ENCODE data around the gene PCGF3.
"Not testable (repeated sequence)": the region's sequence is repeated elsewhere in the genome, so short reads cannot be mapped to it uniquely, and the experiment has no call there.

The PCGF3 gene

GRCh38 chr4:733631-733980 is 28.0 kb downstream of the PCGF3 start:
- H3K27ac ChIP-seq = no peak overlapping the region
- TF ChIP-seq ZFX (IDR thresholded peaks at IDR 0.05) = no peak
- TF ChIP-seq, protein P1, sequence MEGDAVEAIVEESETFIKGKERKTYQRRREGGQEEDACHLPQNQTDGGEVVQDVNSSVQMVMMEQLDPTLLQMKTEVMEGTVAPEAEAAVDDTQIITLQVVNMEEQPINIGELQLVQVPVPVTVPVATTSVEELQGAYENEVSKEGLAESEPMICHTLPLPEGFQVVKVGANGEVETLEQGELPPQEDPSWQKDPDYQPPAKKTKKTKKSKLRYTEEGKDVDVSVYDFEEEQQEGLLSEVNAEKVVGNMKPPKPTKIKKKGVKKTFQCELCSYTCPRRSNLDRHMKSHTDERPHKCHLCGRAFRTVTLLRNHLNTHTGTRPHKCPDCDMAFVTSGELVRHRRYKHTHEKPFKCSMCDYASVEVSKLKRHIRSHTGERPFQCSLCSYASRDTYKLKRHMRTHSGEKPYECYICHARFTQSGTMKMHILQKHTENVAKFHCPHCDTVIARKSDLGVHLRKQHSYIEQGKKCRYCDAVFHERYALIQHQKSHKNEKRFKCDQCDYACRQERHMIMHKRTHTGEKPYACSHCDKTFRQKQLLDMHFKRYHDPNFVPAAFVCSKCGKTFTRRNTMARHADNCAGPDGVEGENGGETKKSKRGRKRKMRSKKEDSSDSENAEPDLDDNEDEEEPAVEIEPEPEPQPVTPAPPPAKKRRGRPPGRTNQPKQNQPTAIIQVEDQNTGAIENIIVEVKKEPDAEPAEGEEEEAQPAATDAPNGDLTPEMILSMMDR (conservative IDR thresholded peaks at IDR 0.05) = no peak

DNA sequence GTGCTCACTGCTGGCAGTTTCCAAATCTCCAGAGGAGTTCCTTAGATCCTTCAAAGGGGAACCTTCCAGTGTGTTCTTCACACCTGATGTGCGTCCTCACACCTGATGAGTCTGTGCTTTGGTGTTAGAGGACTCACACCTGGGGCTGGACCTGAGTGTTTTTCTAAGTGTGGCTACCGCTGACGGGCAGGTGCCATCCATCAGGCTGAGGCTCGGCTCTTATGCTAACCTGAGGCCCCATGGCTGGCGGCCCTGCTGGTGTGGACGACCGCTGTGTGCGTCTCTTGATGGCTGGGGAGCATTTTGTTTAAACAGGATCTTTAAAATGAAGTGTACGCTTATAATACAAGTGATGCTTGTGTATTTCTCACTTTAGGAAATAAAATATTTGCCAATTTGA is 28.4 kb downstream of the PCGF3 start:
- H3K27ac ChIP-seq = no peak overlapping the region
- TF ChIP-seq, protein P1 (conservative IDR thresholded peaks at IDR 0.05) = no peak
- no peak for TF ChIP-seq ZFX (IDR thresholded peaks at IDR 0.05)

DNA sequence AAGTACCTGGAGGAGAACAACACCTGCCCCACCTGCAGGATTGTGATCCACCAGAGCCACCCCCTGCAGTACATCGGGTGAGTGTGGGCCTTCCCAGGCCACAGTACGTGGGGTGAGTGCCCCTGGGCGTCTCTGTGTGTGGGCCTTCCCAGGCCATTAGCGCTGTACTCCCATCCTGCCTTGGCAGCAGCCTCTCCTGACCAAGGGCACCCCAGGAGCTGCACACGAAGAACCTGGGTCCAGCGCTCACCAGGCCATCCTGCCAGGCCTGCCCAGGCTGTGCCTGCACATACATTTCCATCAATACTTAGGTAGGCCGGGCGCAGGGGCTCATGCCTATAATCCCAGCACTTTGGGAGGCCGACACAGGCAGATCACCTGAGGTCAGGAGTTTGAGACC is 29.3 kb downstream of the PCGF3 start:
- TF ChIP-seq, protein P1 (conservative IDR thresholded peaks at IDR 0.05) = no peak
- TF ChIP-seq ZFX (IDR thresholded peaks at IDR 0.05) = no peak
- no peak overlapping the region for H3K27ac ChIP-seq

GRCh38 chr4:735583-735982 is 30.0 kb downstream of the PCGF3 start:
- TF ChIP-seq ZFX (IDR thresholded peaks at IDR 0.05) = no peak
- TF ChIP-seq, protein P1 (conservative IDR thresholded peaks at IDR 0.05) = no peak
- no peak overlapping the region for H3K27ac ChIP-seq

GRCh38 chr4:736561-736960 is 30.9 kb downstream of the PCGF3 start:
- not testable (repeated sequence) for H3K27ac ChIP-seq

DNA sequence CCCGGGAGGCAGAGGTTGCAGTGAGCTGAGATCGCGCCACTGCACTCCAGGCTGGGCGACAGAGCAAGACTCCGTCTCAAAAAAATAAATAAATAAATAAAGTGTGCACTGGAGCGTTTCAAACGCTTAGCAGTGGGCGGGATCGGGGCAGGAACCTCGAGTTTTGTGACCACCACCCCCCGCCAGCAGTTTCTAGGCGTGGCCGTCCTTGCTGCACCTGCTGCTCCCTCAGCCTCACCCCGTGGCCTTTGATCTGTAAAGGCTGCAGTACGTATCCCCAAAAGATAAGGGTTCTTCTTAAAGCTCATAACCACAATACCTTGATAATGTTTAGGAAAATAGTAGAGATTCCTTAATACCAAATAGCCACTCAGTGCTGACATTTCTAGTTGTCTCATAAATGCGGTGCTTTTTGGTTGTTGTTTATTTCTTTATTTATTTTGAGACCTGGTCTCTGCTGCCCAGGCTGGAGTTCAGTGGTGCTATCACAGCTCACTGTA is 33.2 kb downstream of the PCGF3 start:
- TF ChIP-seq ZFX (IDR thresholded peaks at IDR 0.05) = no peak
- TF ChIP-seq, protein P1 (conservative IDR thresholded peaks at IDR 0.05) = no peak

GRCh38 chr4:739569-739968 is 33.9 kb downstream of the PCGF3 start:
- H3K27ac ChIP-seq = no peak overlapping the region
- TF ChIP-seq, protein P1 (conservative IDR thresholded peaks at IDR 0.05) = no peak
- no peak for TF ChIP-seq ZFX (IDR thresholded peaks at IDR 0.05)

More for the DNA sequence above, 33.2 kb downstream of the PCGF3 start:
- H3K27ac ChIP-seq = no peak overlapping the region

GRCh38 chr4:740011-740410 is 34.4 kb downstream of the PCGF3 start:
- TF ChIP-seq ZFX (IDR thresholded peaks at IDR 0.05) = no peak
- TF ChIP-seq, protein P1 (conservative IDR thresholded peaks at IDR 0.05) = no peak
- no peak overlapping the region for H3K27ac ChIP-seq
